Neuronal stem cell (in vitro differentiated cells): ENCODE measurements around the gene SARNP.

Source experiments
- DNase-seq: peaks from one replicate; pipeline ENCODE4 v3.0.0-alpha.2; 2013; ENCODE audit warnings: low spot score
- H2AFZ ChIP-seq: one replicate; pipeline ENCODE4 v1.6.1; 2013; ENCODE audit warnings: mild to moderate bottlenecking, low read length, inconsistent platforms
- H2AK5ac ChIP-seq: 2 replicates; pipeline ENCODE4 v1.6.1; 2013; ENCODE audit warnings: low read depth, mild to moderate bottlenecking, inconsistent platforms, low read length, moderate library complexity, mixed read lengths
- H2BK120ac ChIP-seq: 2 replicates; pipeline ENCODE4 v1.6.1; 2013; ENCODE audit warnings: low read depth, mild to moderate bottlenecking, inconsistent platforms, low read length, moderate library complexity, mixed read lengths
- H2BK12ac ChIP-seq: one replicate; pipeline ENCODE4 v1.6.1; 2013; ENCODE audit warnings: low read length, inconsistent platforms
- H2BK15ac ChIP-seq: 2 replicates; pipeline ENCODE4 v1.6.1; 2013; ENCODE audit warnings: mild to moderate bottlenecking, low read length, inconsistent platforms, mixed read lengths
- H2BK5ac ChIP-seq: one replicate; pipeline ENCODE4 v1.6.1; 2013; ENCODE audit warnings: inconsistent platforms, mild to moderate bottlenecking, low read length, moderate library complexity
- H3K14ac ChIP-seq: one replicate; pipeline ENCODE4 v1.6.1; 2013; ENCODE audit warnings: low read length, inconsistent platforms
- H3K18ac ChIP-seq: 2 replicates; pipeline ENCODE4 v1.6.1; 2013; ENCODE audit warnings: low read length, inconsistent platforms
- H3K23ac ChIP-seq: 2 replicates; pipeline ENCODE4 v1.6.1; 2013; ENCODE audit warnings: low read depth, mild to moderate bottlenecking, mixed read lengths, low read length, inconsistent platforms; ENCODE audit not compliant: poor library complexity
- H3K27ac ChIP-seq: replicated peaks from 3 replicates; pipeline ENCODE4 v1.5.1; 2013; ENCODE audit warnings: low read length, inconsistent platforms
- H3K27me3 ChIP-seq, 3 experiments: 2 replicates each; pipeline ENCODE4 v1.6.1; 2013; ENCODE audit warnings: low read length in 3 of 3, mild to moderate bottlenecking in 2 of 3, inconsistent platforms in 1 of 3, low read depth in 1 of 3, mixed read lengths in 1 of 3, moderate library complexity in 1 of 3; ENCODE audit not compliant: control insufficient read depth in 3 of 3, insufficient read depth in 3 of 3
- H3K36me3 ChIP-seq, 2 donors: replicated peaks in 1 of 2; 2 replicates each; pipeline ENCODE4 v1.6.1; 2013; ENCODE audit warnings: low read length in 2 of 2; ENCODE audit not compliant: control insufficient read depth in 2 of 2, insufficient read depth in 2 of 2
- H3K4ac ChIP-seq: 2 replicates; pipeline ENCODE4 v1.6.1; 2013; ENCODE audit warnings: inconsistent platforms, mild to moderate bottlenecking, low read length, moderate library complexity
- H3K4me1 ChIP-seq, 2 donors: 1 replicate in 1 of 2; 2 replicates in 1 of 2; pipeline ENCODE4 v1.6.1; 2013; ENCODE audit warnings: low read length in 2 of 2, low read depth in 1 of 2; ENCODE audit not compliant: control insufficient read depth in 2 of 2, insufficient read depth in 1 of 2
- H3K4me2 ChIP-seq: one replicate; pipeline ENCODE4 v1.6.1; 2013; ENCODE audit warnings: mild to moderate bottlenecking, low read length, inconsistent platforms; ENCODE audit not compliant: insufficient read depth, poor library complexity, severe bottlenecking
- H3K4me3 ChIP-seq, 2 donors: 2 replicates each; pipeline ENCODE4 v1.5.1; 2013; ENCODE audit warnings: low read length in 2 of 2, mild to moderate bottlenecking in 2 of 2, inconsistent platforms in 1 of 2, moderate library complexity in 1 of 2
- H3K79me1 ChIP-seq: one replicate; pipeline ENCODE4 v1.6.1; 2013; ENCODE audit warnings: low read depth, mild to moderate bottlenecking, inconsistent platforms, low read length, moderate library complexity
- H3K9ac ChIP-seq: one replicate; pipeline ENCODE4 v1.6.1; 2013; ENCODE audit warnings: mild to moderate bottlenecking, low read depth, low read length, inconsistent platforms; ENCODE audit not compliant: poor library complexity
- H3K9me3 ChIP-seq, 2 donors: replicated peaks in 1 of 2; 2 replicates each; pipeline versions ENCODE3 to v1.6.1; 2013; ENCODE audit warnings: low read length in 2 of 2, mild to moderate bottlenecking in 2 of 2, inconsistent platforms in 1 of 2, low read depth in 1 of 2, mixed read lengths in 1 of 2, moderate library complexity in 1 of 2; ENCODE audit not compliant: control insufficient read depth in 2 of 2, insufficient read depth in 1 of 2
- H4K8ac ChIP-seq: one replicate; pipeline ENCODE4 v1.6.1; 2013; ENCODE audit warnings: low read depth, mild to moderate bottlenecking, inconsistent platforms, low read length, moderate library complexity
- H4K91ac ChIP-seq: one replicate; pipeline ENCODE4 v1.6.1; 2013; ENCODE audit warnings: low read length, low read depth, mild to moderate bottlenecking, inconsistent platforms; ENCODE audit not compliant: poor library complexity
- WGBS, 2 donors: extraction: QIAGEN DNeasy Blood & Tissue Kit; methylation state at CpG; one replicate each; pipeline ENCODE4 v1.1.7; 2013; ENCODE audit warnings: missing lambda C conversion rate in 2 of 2, mixed read lengths in 1 of 2; ENCODE audit not compliant: insufficient read length in 2 of 2, insufficient replicate concordance in 1 of 2; ENCODE audit errors: extremely low coverage in 2 of 2; 5-methylcytosine and 5-hydroxymethylcytosine counted together

The SARNP gene

GRCh38 chr12:55843431-55843830 lies 25.9 kb upstream of the SARNP start:
- Histone ChIP-seq H3K27me3 (peaks cover 0 to 11% (median 0%) of the 10 kb centered on the region in 3 experiments), H3K36me3 (no peaks in the 10 kb centered on the region), H2AFZ (no peak overlapping the region), H3K4me1 (peaks cover 13% of the 10 kb centered on the region in 2 donors), H3K4ac (no peak overlapping the region), H3K79me1 (no peaks in the 10 kb centered on the region), H2BK5ac (no peak overlapping the region), H2BK12ac (no peak overlapping the region), H3K9ac (no peak overlapping the region), H4K91ac (no peak overlapping the region), H3K27ac (no peak overlapping the region), H2AK5ac (no peak overlapping the region), H2BK15ac (no peak overlapping the region), H3K14ac (no peak overlapping the region), H3K9me3 (peaks cover 0 to 5% of the 10 kb centered on the region in 2 donors), H4K8ac (no peak overlapping the region), H3K18ac (no peak overlapping the region), H3K4me3 (no peak overlapping the region), H3K23ac (no peak overlapping the region), H3K4me2 (no peak overlapping the region), H2BK120ac (no peak overlapping the region)
- no CpG with 5 or more reads among the region's 4 CpGs for WGBS, 2 donors
- no peak for DNase-seq

GRCh38 chr12:55842681-55843429 lies 25.3 kb upstream of the SARNP start, which contains the start of gene MMP19:
Gene MMP19, minus strand, starts transcription at chr12:55842936. Its CDS starts 106 bp downstream, at chr12:55842830.
- no peak within 1 kb of the TSS for H3K4me3 ChIP-seq
- no peak for DNase-seq
- no peak within 1 kb of the TSS for H4K8ac ChIP-seq

DNA sequence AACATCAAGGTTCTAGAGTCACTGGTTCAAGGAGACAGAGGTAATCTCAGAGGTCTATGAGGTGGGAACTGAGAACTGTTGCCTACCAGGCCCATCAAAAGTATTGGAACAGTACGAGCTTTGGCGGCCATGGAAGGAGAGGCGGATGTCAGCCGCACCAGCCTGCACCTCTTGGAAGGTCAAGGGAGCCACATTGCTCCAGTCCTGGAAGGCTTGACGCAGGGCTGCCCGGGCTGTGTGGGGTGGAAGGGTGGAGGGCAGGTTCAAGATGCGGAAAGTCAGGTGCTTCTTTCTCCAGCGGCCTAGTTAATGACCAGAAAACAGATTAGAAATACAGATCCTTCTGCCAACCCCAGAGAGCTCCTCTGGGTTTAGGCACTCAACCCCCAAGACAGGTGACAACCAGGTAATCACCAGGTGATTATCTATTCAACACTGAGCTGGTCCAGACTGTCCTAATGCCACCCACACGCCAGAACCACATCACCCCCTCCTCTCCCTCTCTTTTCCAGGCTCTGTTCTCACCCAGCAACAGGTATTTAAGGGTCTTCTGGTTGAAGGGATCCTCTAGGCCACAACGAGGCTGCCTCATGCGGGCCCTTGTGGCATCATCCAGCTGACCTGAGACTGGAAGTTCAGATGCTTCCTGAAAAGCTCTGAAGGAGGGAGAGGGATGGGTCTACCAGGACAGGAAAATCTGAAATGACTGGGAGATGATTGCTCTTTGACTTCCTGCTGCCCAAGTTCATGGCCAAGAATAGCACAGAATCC lies 23.2 kb upstream of the SARNP start:
- Histone ChIP-seq H2BK120ac (no peak overlapping the region), H3K14ac (peak overlapping the region; percentile 43), H4K91ac (no peak overlapping the region), H3K36me3 (no peaks in the 10 kb centered on the region), H3K18ac (no peak overlapping the region), H3K4ac (no peak overlapping the region), H3K4me2 (no peak overlapping the region), H3K27ac (no peak overlapping the region), H2AFZ (no peak overlapping the region), H3K4me3 (no peak overlapping the region), H3K79me1 (no peaks in the 10 kb centered on the region), H3K23ac (no peak overlapping the region), H3K27me3 (peaks cover 0 to 11% (median 0%) of the 10 kb centered on the region in 3 experiments), H2BK12ac (no peak overlapping the region), H3K9ac (no peak overlapping the region), H2AK5ac (peak overlapping the region; percentile 61), H2BK5ac (peak overlapping the region; percentile 20), H3K9me3 (peaks cover 0 to 5% of the 10 kb centered on the region in 2 donors), H4K8ac (no peak overlapping the region), H3K4me1 (peaks cover 6 to 9% of the 10 kb centered on the region in 2 donors), H2BK15ac (peak overlapping the region; percentile 57)
- no peak for DNase-seq
- no CpG with 5 or more reads among the region's 11 CpGs for WGBS, 2 donors

More at GRCh38 chr12:55842681-55843429, 25.3 kb upstream of the SARNP start, which contains the start of gene MMP19:
- Histone ChIP-seq H2BK120ac (no peak within 1 kb of the TSS), H3K9ac (peak within 1 kb of the TSS; percentile 22), H2AK5ac (no peak within 1 kb of the TSS), H3K79me1 (no peaks in the 10 kb centered on the region), H3K18ac (peak within 1 kb of the TSS; percentile 17), H2BK15ac (no peak within 1 kb of the TSS), H3K14ac (peak within 1 kb of the TSS; percentile 13), H4K91ac (no peak within 1 kb of the TSS), H3K4me1 (peaks cover 11 to 13% of the 10 kb centered on the region in 2 donors), H3K36me3 (no peaks in the 10 kb centered on the region), H3K4ac (no peak within 1 kb of the TSS), H3K4me2 (no peak within 1 kb of the TSS), H3K27me3 (peaks cover 0 to 11% (median 0%) of the 10 kb centered on the region in 3 experiments), H2BK5ac (no peak within 1 kb of the TSS), H3K27ac (no peak within 1 kb of the TSS), H3K9me3 (peaks cover 0 to 5% of the 10 kb centered on the region in 2 donors), H2AFZ (peak within 1 kb of the TSS; percentile 43), H2BK12ac (no peak within 1 kb of the TSS), H3K23ac (no peak within 1 kb of the TSS)
- no CpG with 5 or more reads among the region's 10 CpGs for WGBS, 2 donors
